Inflammatory macrophage treated with lipopolysaccharide for 1 hour (primary cell): ENCODE measurements around the gene HOXD10.
A peak's percentile ranks its signal among the peaks of the same experiment; 100 is the strongest.

Source experiments
- DNase-seq, 2 donors: peaks; one replicate each; pipeline ENCODE4 v3.0.0-alpha.2; 2020 to 2022

Gene HOXD10

DNA sequence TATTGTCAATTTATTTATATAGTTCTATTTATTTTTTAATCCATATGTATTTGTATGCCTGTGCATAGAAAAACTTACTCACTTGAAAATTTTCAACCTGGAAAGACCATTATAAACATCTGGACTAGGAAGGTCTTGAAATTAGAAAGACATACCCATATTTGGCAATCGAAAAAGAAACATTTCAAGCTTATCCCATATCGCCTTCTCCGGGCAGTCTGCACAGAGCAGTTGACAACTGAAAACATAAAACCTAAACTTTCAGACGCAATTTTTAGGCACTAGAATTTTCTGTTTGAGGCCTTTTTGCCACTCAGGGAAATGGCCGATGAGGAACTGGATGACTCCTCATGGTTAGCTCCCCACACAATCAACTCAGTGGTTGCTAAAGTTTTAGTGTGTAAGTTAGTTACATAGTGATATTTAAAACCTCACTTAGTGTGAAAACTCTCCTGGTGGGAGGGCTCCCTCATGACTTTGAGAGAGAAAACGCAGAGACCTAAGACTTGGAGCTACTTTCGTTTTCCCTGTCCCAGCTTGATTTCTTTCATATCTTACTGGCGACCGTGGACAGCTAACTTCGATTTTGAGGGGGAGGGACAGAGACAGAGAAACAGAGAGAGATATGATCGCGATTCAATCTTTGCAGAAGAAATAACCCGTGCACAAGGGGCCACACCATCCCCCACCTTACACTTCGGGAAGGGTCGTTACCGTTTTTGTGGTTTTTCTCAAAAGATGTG is 20.2 kb upstream of the HOXD10 start:
- DNase-seq = no peak

DNA sequence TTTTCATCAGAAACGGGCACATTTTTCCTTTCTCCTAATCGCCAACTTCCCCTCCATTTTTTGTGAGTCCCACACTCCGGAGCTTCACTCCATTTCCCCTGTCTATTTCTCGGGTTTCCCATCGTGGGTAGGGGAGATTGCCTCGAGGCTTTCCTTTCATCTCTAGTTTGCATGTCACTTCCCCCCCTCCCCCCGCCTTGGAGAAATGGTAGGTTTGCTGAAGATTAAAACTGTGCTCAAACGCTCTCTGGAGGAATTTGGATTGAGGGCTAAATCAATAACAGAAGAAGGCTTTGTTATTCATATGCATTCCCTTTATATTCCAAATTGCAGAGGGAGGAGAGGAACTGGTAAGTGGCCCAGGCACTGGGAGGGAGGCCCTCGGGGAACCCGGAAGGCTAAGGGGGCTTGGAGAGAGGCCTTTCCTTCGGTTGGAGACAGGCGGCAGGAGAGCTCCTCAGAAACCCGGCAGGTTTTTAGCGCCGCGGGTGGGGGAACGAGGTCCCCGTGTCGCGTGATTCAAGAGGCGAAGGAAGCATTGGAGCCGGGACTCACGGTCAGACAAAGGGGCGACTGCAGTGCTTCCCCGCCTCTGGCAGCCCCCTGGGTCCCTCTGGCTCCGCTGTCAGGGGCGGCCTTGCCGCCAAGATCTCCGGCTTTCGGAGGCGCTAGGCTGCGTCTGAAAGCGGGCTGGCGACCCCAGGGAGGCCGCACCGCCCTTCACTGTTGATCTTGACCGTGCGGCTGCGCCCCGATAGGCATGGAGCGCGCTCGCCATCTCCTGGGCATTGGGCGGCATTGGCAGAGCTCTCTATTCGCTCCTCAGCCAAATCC is 19.4 kb upstream of the HOXD10 start:
- DNase-seq = peak; percentile 28 to 65

DNA sequence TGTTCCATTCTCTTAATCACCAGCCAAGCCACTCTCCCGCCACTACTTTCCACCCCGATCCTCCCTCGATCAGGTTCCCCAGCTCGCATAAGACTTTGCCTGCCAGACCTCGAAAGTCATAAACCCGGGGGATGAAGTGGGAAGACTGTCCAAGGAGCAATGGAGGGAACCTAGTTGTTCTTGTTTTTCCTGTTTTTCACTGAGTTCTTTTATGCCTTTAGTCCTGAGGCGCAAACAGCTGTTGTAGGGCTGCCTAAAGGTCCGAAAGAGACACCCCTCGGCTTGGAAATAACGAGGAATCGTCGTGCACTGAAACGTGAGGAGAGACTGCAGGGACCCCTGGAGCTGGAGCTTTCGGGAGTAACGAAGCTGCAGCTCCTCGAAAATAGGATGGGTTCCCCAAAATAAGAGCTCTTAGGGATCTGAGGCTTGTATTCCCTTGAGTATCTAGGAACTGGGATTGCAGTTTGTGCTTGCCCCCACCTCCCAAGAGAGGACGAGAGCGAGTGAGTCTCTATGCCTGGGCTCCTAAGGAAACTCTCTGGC is 18.7 kb upstream of the HOXD10 start:
- no peak for DNase-seq

DNA sequence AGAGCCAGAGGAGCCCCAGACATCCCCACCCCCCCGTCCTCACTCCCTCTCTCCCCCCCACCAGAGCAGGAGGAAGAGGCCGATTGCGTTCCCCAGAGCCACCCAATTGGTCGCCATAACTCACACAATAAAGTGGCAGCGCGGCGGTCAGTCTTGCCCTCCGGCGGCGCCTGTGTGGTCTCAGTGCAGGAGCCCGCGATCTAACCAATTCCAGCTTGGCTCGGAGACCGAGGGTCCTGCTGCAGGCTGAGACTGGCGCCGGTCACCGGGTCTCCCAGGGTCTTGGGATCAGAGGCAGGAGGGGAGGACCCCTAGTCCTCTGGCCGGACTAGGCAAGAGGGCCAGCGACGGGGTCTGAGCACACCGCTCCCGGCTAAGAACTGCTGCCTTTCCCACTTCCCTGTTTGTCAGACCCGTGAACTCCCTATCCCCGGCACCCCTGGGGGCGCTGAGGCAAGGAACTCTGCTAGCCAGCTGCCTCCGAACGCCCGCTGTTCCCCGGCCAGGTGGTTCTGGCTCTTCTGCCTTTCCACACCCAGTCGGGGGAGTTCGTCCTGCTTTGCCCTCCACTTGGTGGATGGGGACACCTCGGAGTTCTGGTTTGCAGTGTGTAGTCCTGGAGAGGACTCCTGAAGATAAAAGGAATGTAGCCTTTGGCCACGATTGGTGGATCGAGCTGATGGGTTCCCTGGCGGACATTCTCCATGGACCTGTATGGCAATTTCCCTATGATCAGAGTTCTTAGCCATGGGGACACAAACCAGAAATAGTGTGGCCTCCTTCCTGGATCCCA is 18.0 kb upstream of the HOXD10 start:
- no peak for DNase-seq

DNA sequence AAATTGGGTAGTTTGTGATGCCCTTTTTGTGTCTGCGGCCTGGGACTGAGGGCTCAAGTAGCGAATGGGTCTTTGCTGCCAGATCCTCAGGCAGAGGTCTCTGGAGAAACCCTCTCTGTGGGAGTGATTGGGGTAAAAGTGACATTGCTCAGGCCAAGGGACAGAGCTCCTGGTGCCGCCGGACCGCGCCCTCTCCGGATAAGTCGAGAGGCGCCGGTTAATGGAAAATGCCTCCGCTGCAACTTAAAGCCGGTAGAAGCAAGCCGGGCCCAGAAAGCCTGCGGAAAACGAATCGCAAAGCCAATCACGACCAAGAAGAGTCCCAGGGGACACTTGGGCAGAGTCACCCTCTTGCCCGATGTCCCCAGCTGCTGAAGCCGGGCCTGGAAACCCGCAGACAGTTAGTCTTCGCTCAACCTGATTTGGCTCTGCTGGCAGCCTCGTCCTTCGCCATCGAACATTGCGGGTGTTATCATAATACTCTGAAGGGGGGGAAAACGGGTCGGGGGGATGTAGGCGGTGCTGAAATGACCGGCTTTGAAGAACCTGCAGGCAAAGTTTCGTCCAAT is 17.3 kb upstream of the HOXD10 start:
- no peak for DNase-seq

DNA sequence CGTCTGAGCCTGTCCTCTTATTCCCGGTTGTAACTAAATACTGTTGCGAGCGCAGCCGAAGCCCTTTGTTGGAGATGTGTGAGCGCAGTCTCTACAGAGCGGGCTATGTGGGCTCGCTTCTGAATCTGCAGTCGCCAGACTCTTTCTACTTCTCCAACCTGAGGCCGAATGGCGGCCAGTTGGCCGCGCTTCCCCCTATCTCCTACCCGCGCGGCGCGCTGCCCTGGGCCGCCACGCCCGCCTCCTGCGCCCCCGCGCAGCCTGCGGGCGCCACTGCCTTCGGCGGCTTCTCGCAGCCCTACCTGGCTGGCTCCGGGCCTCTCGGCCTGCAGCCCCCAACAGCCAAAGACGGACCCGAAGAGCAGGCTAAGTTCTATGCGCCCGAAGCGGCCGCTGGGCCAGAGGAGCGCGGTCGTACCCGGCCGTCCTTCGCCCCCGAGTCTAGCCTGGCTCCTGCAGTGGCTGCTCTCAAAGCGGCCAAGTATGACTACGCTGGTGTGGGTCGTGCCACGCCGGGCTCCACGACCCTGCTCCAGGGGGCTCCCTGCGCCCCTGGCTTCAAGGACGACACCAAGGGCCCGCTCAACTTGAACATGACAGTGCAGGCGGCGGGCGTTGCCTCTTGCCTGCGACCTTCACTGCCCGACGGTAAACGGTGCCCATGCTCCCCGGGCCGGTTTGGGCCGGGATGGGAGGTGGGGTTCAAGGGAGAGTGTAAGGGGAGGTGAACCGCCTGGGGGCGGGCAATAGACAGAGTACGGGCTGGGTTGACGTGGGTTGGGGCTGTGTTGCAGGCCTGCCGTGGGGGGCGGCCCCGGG is 16.6 kb upstream of the HOXD10 start, which contains the start of gene HOXD12:
Gene HOXD12, plus strand, starts transcription at position 68 of the 819 bp plus-strand sequence. Its CDS starts 7 bp downstream, at position 75.
- no peak for DNase-seq

DNA sequence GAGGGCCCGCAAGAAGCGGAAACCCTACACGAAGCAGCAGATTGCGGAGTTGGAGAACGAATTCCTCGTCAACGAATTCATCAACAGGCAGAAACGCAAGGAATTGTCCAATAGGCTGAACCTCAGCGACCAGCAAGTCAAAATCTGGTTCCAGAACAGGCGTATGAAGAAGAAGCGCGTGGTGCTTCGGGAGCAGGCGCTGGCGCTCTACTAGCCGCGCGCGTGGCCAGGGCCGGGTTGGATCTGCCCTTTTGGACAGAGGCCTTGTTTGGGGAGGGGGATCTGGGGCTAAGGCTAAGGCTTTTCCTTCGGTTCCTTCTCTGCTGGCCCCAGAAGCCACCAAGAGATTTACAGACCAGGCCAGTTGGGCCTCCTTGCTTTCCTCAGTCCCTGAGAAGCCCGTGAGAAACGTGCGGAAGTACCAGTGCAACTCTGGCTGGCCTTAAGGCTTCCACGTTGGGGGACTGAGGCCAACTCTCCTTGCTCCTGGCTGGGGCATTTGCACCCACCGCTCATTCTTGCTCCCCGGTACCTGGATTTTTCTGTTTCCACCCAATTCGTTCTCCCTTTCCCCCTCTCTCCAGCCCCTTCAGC is 15.9 kb upstream of the HOXD10 start:
- DNase-seq = no peak

DNA sequence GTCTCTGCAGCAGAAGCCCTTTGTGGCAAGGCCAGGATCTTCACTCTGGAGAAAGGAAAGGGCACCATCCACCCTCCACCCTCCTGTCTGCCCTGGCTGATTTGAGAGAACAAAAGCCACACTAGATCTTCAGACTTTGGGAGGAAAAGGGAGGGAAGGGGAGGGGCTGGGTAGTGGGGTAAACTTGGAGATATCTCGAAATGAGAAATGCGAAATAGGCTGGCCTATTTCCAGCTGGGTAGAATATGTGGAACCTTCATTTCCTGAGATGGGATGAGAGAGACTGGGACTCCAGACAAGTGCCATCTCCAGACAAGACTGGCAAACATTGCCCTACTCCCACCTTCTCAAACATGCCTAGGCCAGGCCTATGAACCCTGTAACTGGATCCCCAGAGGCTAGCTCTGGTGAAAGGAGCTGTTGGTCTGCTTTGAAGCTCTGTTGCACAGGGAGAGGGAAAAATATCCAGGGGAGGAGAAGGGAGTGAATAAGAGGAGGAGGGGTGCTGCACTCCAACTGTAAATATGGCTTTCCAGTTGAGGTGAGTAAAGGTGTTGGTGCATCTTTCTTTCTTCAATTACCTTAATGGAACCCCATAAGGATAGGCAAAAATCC is 15.3 kb upstream of the HOXD10 start:
- no peak for DNase-seq

DNA sequence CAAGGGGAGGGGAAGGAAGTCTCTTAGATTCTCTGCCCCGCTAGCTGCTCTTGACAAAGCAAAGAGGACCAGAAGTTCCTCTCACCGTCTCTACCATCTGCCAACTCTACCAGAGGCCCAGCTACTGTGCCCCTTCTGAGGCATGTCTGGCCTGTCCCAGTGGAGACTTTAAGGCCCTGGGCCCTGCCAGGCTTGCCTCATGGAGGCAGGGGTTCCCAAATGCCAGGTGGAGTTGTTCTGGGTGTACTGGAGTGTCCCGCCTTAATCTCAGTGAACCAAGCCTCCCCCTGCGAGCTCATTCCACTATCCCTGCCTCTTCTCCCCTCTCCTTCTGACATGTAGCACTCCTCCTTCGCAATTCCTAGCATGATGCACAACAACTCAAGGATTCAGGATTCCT is 14.7 kb upstream of the HOXD10 start:
- DNase-seq = no peak

DNA sequence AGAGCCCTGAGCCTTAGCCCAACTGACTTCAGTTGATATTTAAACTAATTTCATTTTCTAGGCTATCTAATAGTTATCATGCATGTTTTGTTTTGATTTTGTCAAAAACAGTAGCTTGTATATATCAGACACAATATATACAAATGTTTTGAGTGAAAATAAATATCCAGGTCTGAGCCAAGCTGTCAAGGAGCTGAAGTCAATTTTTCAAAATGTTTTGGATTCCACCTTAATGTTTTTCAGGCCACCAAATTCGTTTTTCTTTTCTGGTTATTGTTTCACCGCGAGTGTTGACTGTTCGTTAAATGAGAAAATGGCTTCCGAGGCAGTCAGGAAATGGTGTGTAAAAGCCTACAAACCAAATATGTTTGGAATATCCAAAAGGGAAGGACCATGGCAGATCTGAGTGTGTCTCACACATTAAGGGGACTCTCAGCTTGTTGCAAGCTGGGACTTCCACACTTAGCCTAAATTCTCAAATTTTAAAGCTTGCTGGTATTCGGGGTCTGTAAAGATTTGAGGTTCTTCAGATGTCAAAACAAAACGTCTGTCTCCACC is 14.2 kb upstream of the HOXD10 start:
- DNase-seq = no peak

DNA sequence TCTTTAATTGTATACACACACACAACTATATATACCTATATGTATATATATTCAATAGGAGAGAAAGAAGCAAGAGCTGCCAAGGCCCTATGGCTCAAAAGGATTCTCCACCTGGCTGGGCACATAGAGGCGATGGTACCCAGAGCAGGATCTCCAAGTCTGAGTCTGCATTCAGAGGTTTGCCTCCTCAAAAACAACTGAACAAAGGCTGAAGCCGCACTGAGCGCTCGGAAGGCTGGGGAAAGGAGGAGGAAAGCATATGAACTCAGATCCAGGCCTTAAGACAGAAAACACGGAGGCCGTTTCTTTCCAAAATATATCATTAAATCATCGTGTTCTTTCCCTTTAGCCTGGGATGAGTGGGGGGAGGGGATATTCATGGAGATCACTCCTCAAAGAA is 13.4 kb upstream of the HOXD10 start:
- DNase-seq = no peak

DNA sequence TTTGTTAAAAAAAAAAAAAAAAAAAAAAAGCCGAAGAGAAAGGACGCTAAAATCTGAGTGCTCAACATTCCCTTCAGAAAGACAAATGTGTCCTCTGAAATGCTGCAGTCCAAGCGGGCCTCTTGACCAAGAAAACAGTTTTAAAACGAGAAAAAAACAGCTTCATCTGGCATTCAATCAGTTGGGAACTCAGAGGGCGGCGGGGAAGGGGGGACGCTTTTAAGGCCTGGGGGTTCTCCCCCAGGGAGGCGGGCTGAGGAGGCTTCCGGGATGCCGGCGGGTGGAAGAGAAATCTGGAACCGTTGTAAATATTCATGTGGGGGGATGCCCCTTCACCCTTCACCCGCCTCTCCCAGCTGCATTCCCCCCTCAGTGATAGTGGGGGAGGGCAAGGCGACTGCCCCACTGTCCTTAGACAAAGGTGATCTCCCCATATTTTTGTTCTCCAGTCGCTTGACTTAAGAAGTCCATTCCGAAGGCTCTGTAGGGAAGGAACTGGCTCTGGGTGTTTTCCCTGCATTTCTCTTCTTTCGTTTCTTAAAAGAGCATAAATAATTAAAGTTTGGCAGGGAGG is 12.7 kb upstream of the HOXD10 start:
- DNase-seq = no peak

DNA sequence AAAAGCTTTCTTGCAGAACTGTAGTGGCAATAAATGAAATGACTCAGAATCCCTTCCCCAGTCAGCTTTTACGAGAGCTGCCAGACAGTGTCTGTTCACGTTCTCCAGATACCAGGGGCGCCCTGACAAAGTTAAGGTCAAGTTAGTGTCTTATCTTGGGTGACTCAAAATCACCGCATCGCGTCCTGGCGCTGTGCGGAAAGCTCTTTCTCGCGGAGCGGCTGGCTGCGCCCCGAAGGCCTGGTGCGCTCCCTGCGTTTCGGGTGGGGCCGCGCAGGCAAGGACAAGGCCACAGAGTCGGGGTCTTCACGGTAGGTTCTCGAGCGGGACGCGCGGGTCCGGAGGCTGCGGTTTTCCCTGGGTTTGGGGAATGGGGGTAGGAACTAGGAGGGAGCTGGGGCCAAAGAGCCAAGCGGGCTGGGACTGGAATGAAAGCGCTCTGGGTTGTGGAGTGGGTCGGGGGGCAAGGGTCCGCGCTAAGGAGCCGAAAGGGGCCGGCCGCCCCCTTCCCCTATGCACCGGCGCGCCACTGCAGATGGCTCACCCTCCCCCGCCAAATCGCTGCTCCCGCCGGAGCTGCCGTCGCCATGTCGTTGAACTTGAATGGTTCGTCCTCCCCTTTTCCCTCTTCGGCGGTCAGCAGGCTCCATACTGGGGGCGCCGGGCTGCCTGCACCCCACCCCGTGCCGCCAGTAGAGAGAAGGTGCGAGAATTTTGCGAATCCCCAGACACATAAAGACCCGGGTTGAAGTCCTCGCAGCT is 12.1 kb upstream of the HOXD10 start:
- DNase-seq = no peak

DNA sequence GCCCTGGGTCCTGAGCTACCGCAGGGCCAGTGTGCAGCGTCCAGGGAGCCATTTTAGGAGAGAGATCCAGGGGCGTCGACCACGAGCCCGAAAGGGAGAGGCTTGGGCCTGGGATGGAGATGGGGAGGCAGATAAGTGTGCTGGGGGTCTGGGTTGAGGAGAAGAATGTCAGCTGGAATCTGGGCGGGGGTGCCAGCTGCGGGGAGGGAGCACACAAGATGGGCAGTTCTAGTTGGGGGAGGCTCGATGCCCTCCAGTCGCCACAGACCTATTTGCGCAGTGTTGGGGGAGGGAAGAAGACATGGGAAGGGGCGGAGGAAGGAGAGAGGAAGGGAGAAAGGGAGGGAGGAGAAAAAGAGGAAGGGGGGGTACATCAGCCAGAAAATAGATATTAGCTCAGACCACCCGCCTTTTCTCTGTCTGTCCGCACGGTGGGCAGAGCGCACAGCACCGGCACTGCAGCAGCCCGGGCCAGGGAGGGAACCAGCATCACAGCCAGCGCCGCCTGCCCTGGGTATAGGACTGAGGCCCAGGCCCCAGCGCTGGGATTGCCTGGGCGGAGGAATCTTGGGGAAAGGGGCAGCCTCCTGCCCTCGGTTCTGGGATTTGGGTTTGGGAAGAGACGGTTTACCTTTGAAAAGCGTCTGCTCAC is 11.4 kb upstream of the HOXD10 start:
- no peak for DNase-seq

DNA sequence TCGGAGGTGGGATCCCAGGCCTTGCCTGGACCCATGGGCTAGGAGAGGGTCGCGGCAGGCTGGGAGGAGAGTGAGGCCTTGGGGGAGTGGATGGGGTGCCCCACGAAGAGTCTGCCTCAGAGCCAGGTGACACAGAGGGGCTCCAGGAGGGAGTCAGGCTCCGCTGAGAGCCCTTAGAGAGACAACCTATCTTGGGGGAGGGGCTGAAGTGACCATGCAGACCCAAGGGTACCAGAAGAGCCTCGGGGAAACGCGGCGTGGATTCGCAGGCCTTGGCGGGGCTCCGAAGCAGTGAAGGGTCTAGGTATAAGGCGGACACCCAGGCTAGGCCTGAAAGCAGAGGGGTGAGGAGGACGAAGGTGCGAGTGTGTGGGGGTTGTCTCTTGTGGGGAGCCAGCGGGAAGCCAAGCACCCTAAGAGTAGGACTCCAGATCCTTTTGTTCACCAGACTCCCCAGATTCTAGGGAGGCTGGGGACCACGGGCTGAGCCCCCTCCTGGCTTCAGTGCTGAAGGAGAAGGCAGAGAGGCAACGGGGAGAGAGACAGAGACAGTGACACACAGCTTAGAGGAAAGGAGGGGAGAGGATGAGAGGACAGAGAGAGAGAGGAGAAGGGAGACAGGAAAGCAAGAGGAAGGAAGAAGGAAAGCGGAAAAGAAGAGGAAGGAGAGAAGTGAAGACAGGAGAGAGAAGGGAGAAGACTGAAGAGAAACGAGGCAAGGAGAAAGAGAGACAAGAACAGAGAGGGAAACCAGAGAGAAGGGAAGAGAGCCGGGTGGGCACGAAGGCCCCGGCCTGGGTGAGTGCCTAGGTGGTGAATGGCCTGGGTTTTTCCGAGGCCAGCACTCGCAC is 10.6 kb upstream of the HOXD10 start:
- no peak for DNase-seq

DNA sequence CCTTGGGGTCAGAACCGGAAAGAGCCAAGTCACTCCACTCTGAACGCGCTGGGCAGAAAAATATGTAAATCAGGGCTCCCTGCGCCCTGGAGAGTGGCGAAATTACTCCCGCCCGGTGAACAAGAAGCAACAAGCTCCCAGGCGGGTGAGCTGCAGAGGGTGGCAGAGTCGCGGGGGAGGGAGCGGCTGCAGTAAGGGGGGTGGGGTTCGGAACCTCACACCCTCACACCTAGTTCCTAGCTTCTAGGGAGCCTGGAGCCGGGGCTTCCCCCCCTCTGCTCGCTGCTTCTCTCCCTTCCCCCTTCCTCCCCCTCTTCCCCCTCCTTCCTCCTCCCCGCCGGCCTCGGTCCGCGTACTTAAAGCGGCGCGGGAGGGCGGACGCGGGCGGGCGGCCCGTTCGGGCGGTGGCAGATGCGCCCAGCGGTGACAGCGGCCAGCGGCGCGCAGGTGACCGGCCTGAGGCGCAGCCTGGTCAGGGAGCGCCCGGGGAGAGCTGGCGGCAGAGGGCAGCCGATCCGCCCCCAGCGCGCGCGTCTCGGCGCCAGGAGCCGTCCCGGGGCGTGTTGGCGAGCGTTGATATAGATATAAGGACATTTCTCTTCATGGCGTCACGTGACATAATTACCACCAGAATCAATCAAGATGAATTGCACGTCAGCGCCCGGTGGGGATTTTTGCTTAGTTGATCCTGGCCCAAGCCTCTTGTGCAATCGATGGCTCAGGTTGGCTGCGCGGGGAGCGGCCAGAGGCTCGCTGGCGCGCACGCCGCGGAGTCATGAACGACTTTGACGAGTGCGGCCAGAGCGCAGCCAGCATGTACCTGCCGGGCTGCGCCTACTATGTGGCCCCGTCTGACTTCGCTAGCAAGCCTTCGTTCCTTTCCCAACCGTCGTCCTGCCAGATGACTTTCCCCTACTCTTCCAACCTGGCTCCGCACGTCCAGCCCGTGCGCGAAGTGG is 9.7 kb upstream of the HOXD10 start, which contains the start of gene HOXD11:
Gene HOXD11, plus strand, starts transcription at position 700 of the 959 bp plus-strand sequence. Its CDS starts 76 bp downstream, at position 776.
- DNase-seq = no peak
